Gastroesophageal sphincter (tissue), 3 donors: ENCODE results near the gene SLC44A1.

Experiments used
- POLR2A ChIP-seq, 2 donors: fragments of 450-650 bp; IDR thresholded peaks; one replicate each; pipeline ENCODE4 v1.6.1; 2017; ENCODE audit warnings: antibody characterized with exemption in 2 of 2, mild to moderate bottlenecking in 2 of 2, moderate library complexity in 1 of 2
- POLR2AphosphoS5 ChIP-seq: sonication (generic); formaldehyde crosslinking; IDR thresholded peaks from one replicate; pipeline ENCODE4 v1.6.1; 2017; ENCODE audit warnings: antibody characterized with exemption
- TF ChIP-seq, protein P1 (sequence below), 4 experiments: fragments of 200-600 bp in 2 of 4; fragments of 450-650 bp in 2 of 4; sonication (generic) in 1 of 4; IDR thresholded peaks; one replicate each; pipeline ENCODE4 v1.5.1; 2017 to 2019; ENCODE audit warnings: antibody characterized with exemption in 4 of 4, mild to moderate bottlenecking in 2 of 4, moderate library complexity in 2 of 4

DNA sequence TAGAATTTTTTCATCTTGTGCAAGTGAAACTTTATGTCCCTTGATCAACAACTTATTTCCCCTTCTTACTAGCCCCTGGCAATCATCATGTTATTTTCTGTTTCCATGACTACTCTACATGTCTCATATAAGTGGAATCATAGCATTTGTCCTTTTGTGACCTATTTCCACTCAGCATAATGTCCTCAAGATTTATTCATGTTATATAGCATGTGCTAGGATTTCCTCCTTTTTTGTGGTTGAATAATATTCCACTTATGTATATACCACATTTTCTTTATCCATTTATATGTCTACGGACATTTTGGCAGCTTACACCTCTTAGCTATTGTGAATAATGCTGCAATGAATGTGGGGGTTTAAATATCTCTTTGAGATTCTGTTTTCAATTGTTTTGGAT, 224.4 kb downstream of the SLC44A1 start:
- TF ChIP-seq POLR2A (IDR thresholded peaks at IDR 0.05) (no peak), POLR2AphosphoS5 (no peak)
- TF ChIP-seq, protein P1, sequence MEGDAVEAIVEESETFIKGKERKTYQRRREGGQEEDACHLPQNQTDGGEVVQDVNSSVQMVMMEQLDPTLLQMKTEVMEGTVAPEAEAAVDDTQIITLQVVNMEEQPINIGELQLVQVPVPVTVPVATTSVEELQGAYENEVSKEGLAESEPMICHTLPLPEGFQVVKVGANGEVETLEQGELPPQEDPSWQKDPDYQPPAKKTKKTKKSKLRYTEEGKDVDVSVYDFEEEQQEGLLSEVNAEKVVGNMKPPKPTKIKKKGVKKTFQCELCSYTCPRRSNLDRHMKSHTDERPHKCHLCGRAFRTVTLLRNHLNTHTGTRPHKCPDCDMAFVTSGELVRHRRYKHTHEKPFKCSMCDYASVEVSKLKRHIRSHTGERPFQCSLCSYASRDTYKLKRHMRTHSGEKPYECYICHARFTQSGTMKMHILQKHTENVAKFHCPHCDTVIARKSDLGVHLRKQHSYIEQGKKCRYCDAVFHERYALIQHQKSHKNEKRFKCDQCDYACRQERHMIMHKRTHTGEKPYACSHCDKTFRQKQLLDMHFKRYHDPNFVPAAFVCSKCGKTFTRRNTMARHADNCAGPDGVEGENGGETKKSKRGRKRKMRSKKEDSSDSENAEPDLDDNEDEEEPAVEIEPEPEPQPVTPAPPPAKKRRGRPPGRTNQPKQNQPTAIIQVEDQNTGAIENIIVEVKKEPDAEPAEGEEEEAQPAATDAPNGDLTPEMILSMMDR (IDR thresholded peaks at IDR 0.05): no peak
